ENCODE results near the gene WDR93.
"Not testable (repeated sequence)": the region's sequence is repeated elsewhere in the genome, so short reads cannot be mapped to it uniquely, and the experiment has no call there.

WDR93 gene

DNA sequence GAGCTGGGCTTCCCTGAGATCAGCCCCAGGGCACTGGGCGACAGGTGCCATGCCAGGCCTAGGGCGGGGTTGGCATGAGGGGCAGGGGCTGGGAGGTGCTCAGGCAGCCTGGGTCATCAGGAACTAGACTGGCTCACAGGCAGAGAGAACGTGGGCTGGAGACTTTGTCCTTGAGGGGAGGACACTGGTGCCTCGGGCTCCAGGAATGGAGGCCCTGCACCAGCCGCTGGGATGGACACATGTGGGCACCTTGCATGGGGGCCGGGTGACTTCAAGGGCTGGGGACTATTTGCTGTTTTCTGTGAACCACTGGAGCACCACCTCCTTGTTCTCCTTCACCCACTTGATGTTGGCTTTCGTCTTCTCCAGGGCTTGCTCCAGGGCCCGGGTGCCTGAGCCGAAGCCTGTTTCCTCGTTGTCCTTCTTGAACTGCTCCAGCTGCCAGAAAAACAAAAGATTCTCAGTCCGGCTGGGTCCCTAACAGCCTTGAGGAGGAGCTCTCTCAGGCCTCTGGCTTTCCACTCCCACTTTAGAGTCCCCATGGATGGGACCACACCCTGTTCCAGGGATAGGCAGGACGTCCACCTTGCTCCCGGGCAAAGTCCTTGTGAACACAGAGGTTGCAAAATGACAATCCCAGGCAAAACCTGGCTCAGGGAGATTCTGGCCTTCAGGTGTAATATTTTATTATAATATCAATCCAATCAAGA is 94.6 kb downstream of the WDR93 start:
- peak overlapping the region; percentile 74 for H3K27ac ChIP-seq
- CTCF ChIA-PET, result interaction anchor here (1.0 kb wide), 1 partner anchor 24 kb away, joined by 4 read pairs; no protein-coding TSS in a partner anchor

GRCh38 chr15:89785774-89786140 is 95.1 kb downstream of the WDR93 start:
- POLR2A ChIA-PET (ENCODE audit: low non-redundant PET), result no interaction called here
- peak overlapping the region; percentile 74 for H3K27ac ChIP-seq
- CTCF ChIA-PET, result no interaction called here
- no peak for TF ChIP-seq CTCF (conservative IDR thresholded peaks at IDR 0.05; ENCODE audit: low read depth)
- no peak for DNase-seq (ENCODE audit: low spot score)

More for the DNA sequence above, 94.6 kb downstream of the WDR93 start:
- no peak for DNase-seq (ENCODE audit: low spot score)
- POLR2A ChIA-PET (ENCODE audit: low non-redundant PET), result no interaction called here
- TF ChIP-seq CTCF (conservative IDR thresholded peaks at IDR 0.05; ENCODE audit: low read depth), result no peak

- no peak for TF ChIP-seq CTCF (conservative IDR thresholded peaks at IDR 0.05; ENCODE audit: low read depth)
- no peak for DNase-seq (ENCODE audit: low spot score)
- CTCF ChIA-PET, result no interaction called here
- POLR2A ChIA-PET (ENCODE audit: low non-redundant PET), result no interaction called here
- H3K27ac ChIP-seq, result no peak overlapping the region
Measured at GRCh38 chr15:89787944-89788343, 97.3 kb downstream of the WDR93 start.

- DNase-seq (ENCODE audit: low spot score); H3K27ac ChIP-seq; CTCF ChIA-PET; POLR2A ChIA-PET (ENCODE audit: low non-redundant PET): not testable (repeated sequence)
Measured at GRCh38 chr15:89788585-89788984, 98.0 kb downstream of the WDR93 start.

- CTCF ChIA-PET, result no interaction called here
- no peak for TF ChIP-seq CTCF (conservative IDR thresholded peaks at IDR 0.05; ENCODE audit: low read depth)
- peak overlapping the region; percentile 11; the same call in 1 of the 2 replicates for H3K27ac ChIP-seq
- no peak for DNase-seq (ENCODE audit: low spot score)
- POLR2A ChIA-PET (ENCODE audit: low non-redundant PET), result no interaction called here
Measured at GRCh38 chr15:89790206-89790605, 99.6 kb downstream of the WDR93 start.

DNA sequence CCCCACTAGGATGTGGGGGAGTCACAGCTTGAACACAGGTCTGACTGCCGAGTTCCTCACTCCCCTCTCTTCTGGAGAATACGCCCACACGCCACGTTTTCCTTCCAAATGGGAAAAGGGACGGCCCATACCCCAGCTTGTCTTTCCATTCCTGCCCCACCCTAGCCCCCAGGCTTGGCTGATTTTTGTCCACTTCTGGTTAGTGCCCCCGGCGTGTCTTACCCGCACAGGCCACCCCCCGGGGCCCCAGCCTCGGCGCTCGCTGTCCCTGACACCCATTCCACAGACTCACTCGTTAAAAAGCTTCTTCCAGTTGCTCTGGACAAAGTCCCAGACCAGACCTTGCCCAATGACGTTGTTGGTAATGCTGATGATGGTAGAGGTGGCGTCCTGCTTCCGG is 100.0 kb downstream of the WDR93 start:
- ChIA-PET POLR2A (ENCODE audit: low non-redundant PET) (no interaction called here), CTCF (no interaction called here)
- no peak for DNase-seq (ENCODE audit: low spot score)
- peak overlapping the region; percentile 11; the same call in 1 of the 2 replicates for H3K27ac ChIP-seq
- TF ChIP-seq CTCF (conservative IDR thresholded peaks at IDR 0.05; ENCODE audit: low read depth), result no peak

DNA sequence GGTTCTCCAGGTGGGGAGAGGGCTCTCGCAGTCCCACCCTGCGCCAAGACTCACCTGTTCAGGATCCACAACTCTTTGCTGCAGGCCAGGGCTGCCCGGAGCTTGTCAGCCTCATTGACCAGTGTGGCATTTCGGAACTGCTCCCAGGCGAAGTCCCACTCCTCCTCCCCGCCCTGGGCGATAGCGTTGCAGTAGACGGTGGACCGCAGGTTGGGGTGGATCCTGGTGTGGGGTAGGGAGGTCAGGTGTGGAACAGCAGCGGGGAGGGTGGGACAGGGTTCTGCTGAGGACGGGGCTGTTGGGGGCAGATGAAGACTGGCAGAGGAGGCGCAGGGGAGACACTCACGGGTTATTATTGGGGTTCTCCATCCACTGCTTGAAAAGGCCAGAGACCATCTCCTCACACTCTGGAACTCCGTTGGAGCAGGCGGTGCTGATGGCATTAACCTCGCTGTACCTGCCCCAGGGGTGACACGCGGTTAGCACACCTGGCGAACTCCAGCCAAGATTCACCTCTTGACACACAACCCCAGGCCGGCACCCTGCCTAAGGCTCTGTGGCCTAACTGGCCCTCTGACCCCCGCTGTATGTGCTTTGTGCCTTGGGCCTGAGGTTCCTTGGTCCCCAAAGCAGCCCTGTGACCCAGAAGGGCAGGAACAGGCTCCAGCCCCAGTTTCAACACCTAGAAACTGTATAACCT is 101.6 kb downstream of the WDR93 start:
- no peak for DNase-seq (ENCODE audit: low spot score)
- ChIA-PET CTCF (no interaction called here), POLR2A (ENCODE audit: low non-redundant PET) (no interaction called here)
- no peak for TF ChIP-seq CTCF (conservative IDR thresholded peaks at IDR 0.05; ENCODE audit: low read depth)
- no peak overlapping the region for H3K27ac ChIP-seq
